Adrenal gland (tissue), 12 donors: Measurements from ENCODE around the gene RFX8. TPM values are rescaled to one million over a fixed set of nuclear protein-coding genes. Genes with fewer than 3 reads are reported as not detected.

Experiments
- DNase-seq, 7 donors: peaks; one replicate each; pipeline ENCODE4 v3.0.0-alpha.2; 2019 to 2020
- H3K27ac ChIP-seq, 5 donors: fragments of 200-600 bp; sonication (generic) in 4 of 5; 1 replicate in 3 of 5; 2 replicates in 2 of 5; pipeline versions ENCODE4 v1.5.1 to v1.8.0; 2016 to 2020; ENCODE audit warnings: mild to moderate bottlenecking in 1 of 5
- H3K27me3 ChIP-seq: fragments of 200-600 bp; 2 replicates; pipeline ENCODE4 v1.8.0; 2021
- H3K36me3 ChIP-seq, 2 donors: fragments of 200-600 bp; replicated peaks in 1 of 2; 1 replicate in 1 of 2; 2 replicates in 1 of 2; pipeline versions ENCODE4 v1.5.1 to v1.8.0; 2018 to 2022
- H3K4me1 ChIP-seq, 2 donors: fragments of 200-600 bp; replicated peaks in 1 of 2; 1 replicate in 1 of 2; 2 replicates in 1 of 2; pipeline versions ENCODE4 v1.5.1 to v1.8.0; 2018 to 2021
- H3K4me3 ChIP-seq, 4 donors: fragments of 200-600 bp; sonication (generic) in 3 of 4; one replicate each; pipeline ENCODE4 v1.5.1; 2016 to 2018
- H3K9me3 ChIP-seq, 3 donors: fragments of 200-600 bp; sonication (generic) in 1 of 3; replicated peaks in 1 of 3; 1 replicate in 2 of 3; 2 replicates in 1 of 3; pipeline versions ENCODE4 v1.5.1 to v1.8.0; 2016 to 2021
- POLR2A ChIP-seq, 2 donors: fragments of 450-650 bp; IDR thresholded peaks; one replicate each; pipeline ENCODE4 v1.6.1; 2017; ENCODE audit warnings: antibody characterized with exemption in 2 of 2, mild to moderate bottlenecking in 2 of 2, moderate library complexity in 1 of 2
- WGBS, 4 donors: extraction: QIAGEN DNeasy Blood & Tissue Kit in 2 of 4; methylation state at CpG; one replicate each; pipeline versions ENCODE4 v1.1.5 to v1.1.7; 2013 to 2017; 5-methylcytosine and 5-hydroxymethylcytosine counted together
- intact Hi-C, 2 donors: fragments of 100-400 bp; cut with DNase I; formaldehyde crosslinking; loops; one replicate each; pipeline versions ENCODE4 v1.14.1 to v1.15.0; 2022 to 2023
- polyA plus RNA-seq, 3 donors: library from polyadenylated mRNA; stranded (reverse); fragments of 200-250 nt in 2 of 3; fragments of 350-450 nt in 1 of 3; fragmentation: Illumina TruSeq in 1 of 3; extraction: RNeasy Lipid Tissue Mini Kit (QIAGEN cat#74804) in 1 of 3; gene quantifications; one replicate each; pipeline ENCODE4 v1.2.3, GENCODE V29; 2013 to 2014
- total RNA-seq, 9 donors: library from RNA; depleted of rRNA in 4 of 9; stranded (reverse); fragments of >200 nt in 4 of 9; fragments of 120-200 nt in 1 of 9; fragmentation: NEBNext Ultra II Directional in 1 of 9; extraction: Animal tissue kit (Norgen Biotek cat#: 25700) in 1 of 9; gene quantifications; one replicate each; pipeline versions ENCODE4 v1.1.0 to v1.2.4, GENCODE V29; 2013 to 2023
- TF ChIP-seq, protein P1 (sequence below), 6 experiments: fragments of 450-650 bp in 4 of 6; fragments of 200-600 bp in 2 of 6; sonication (generic) in 1 of 6; IDR thresholded peaks; 1 replicate in 5 of 6; 2 replicates in 1 of 6; pipeline versions ENCODE4 v1.5.1 to v1.8.0; 2016 to 2021; ENCODE audit warnings: antibody characterized with exemption in 6 of 6, mild to moderate bottlenecking in 2 of 6, moderate library complexity in 1 of 6
- donor health status: healthy with polysubstance abuse.
- donor health status: Bipolar disorder and iron deficiency.
- donor health status: DM: yes; HTN: yes; CAD: no.
- donor health status: DM: no; HTN: no; CAD: no.
- donor health status: DM: no; HTN: no; CAD: no.
- donor health status: DM: yes; HTN: yes; CAD: no.

RFX8 gene
- total and polyA plus RNA-seq, 12 donors: 0.14 to 21.8 (median 0.74) TPM; not detected in 4

DNA sequence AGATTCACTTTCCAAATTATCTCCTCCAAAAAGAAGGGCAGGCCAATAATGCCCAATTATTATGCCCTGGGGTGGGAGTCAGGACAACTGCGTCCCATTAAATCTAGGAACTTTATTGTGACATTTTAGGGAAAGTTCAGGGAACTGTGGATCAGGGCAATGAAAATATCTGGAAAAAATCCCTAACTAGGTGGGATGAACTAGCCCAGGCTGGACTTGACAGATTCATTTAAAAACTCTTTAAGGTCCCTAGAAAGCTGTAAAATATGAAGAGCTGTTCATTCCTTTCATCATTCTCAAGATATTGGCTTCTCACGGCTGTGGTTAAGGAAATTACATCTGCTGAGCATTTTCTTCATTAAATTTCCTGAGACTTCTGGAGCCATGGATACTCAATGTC lies 95.8 kb downstream of the RFX8 start:
- WGBS, 4 donors: 88 to 94% (median 91%) methylated on average over 2 of the region's 2 CpGs
- Histone ChIP-seq H3K4me1 (no peaks in the 10 kb centered on the region), H3K27ac (no peak overlapping the region), H3K36me3 (no peaks in the 10 kb centered on the region), H3K27me3 (no peaks in the 10 kb centered on the region), H3K4me3 (no peak overlapping the region), H3K9me3 (no peaks in the 10 kb centered on the region)
- no peak for TF ChIP-seq POLR2A (IDR thresholded peaks at IDR 0.05)
- TF ChIP-seq, protein P1, sequence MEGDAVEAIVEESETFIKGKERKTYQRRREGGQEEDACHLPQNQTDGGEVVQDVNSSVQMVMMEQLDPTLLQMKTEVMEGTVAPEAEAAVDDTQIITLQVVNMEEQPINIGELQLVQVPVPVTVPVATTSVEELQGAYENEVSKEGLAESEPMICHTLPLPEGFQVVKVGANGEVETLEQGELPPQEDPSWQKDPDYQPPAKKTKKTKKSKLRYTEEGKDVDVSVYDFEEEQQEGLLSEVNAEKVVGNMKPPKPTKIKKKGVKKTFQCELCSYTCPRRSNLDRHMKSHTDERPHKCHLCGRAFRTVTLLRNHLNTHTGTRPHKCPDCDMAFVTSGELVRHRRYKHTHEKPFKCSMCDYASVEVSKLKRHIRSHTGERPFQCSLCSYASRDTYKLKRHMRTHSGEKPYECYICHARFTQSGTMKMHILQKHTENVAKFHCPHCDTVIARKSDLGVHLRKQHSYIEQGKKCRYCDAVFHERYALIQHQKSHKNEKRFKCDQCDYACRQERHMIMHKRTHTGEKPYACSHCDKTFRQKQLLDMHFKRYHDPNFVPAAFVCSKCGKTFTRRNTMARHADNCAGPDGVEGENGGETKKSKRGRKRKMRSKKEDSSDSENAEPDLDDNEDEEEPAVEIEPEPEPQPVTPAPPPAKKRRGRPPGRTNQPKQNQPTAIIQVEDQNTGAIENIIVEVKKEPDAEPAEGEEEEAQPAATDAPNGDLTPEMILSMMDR (IDR thresholded peaks at IDR 0.05): no peak
- intact Hi-C loops: no loop called here
- no peak for DNase-seq

DNA sequence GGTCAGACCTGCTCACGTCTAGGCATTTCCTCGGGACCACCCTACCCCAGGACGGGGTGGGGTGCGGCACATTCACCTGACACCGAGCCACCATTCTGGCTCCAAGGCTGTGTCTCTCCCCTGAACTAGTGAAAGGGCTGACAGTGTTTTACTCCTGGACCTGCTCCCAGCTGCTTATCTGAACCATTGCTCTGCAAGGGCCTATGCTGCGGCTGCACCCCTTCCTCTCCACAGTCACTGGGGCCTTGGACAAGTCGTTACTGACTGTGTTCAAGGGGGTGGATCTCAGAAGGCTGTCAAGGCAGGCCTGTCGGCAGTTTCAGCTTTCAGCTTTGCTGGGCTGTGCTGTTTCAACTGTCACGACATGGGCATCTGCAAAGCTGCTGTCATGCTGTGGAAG lies 99.3 kb downstream of the RFX8 start:
- Histone ChIP-seq H3K27me3 (no peaks in the 10 kb centered on the region), H3K27ac (no peak overlapping the region), H3K4me1 (no peaks in the 10 kb centered on the region), H3K4me3 (no peak overlapping the region), H3K9me3 (no peaks in the 10 kb centered on the region), H3K36me3 (no peaks in the 10 kb centered on the region)
- intact Hi-C loops: no loop called here
- no peak for DNase-seq
- TF ChIP-seq, protein P1 (IDR thresholded peaks at IDR 0.05): no peak
- no peak for TF ChIP-seq POLR2A (IDR thresholded peaks at IDR 0.05)
- WGBS, 4 donors: 51 to 70% (median 67%) methylated on average over 6 to 9 of the region's 9 CpGs

DNA sequence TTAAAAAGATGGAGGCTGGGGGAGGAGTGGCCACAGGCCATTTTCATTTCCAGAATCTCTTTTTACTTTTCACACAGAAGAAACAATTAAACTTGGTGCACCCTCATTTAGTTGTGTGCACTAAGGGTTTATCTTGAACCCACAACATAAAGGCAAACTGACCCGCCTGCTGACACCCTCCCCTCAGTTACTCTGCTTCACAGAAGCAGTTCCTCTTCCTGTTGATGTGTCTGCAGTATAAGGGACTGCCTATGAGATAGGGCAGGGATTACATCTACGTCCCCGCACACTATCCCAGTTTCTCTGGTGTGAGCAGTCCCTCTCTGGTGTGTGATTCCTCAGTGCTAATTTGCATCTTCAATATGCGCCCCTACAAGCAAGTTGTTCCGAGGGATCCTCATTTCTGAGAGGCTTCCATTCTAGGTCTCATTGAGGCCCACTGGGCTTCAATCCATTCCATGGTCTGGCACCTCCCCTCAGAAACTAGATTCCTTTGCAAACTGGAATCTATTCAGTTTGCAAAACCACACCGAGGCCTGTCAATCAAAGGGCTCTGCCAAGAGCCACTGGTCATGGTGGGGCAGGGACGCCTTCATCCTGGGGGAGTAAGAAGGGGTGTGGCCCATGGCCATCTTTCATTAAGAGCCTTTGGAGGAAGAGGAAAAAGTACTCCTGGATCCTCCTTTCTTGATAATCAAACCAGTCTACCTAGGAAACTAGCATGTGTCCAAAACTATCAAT lies 99.9 kb downstream of the RFX8 start:
- Histone ChIP-seq H3K27me3 (no peaks in the 10 kb centered on the region), H3K36me3 (no peaks in the 10 kb centered on the region), H3K4me3 (no peak overlapping the region), H3K27ac (no peak overlapping the region), H3K9me3 (no peaks in the 10 kb centered on the region), H3K4me1 (no peaks in the 10 kb centered on the region)
- TF ChIP-seq POLR2A (IDR thresholded peaks at IDR 0.05): no peak
- TF ChIP-seq, protein P1 (IDR thresholded peaks at IDR 0.05): no peak
- DNase-seq: no peak
- intact Hi-C loops: no loop called here
- 86 to 94% (median 91%) methylated on average over 7 of the region's 7 CpGs for WGBS, 4 donors

DNA sequence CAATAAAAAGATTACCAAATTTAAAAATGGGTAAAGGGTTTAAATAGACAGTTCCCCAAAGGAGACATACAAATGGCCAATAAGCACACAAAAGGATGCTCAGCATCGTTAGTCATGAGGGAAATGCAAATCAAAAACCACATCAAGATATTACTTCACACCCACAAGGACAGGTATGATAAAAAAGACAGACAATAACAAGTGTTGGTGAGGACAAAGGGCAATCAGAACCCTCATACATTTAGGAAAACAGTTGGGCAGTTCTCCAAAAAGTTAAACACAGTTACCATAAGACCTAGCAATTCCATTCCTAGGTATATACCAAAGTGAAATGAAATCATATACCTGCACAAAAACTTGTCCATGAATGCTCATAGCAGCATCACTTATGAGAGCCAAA lies 102.1 kb downstream of the RFX8 start:
- Histone ChIP-seq H3K36me3 (no peaks in the 10 kb centered on the region), H3K27me3 (no peaks in the 10 kb centered on the region), H3K4me3 (no peak overlapping the region), H3K4me1 (no peaks in the 10 kb centered on the region), H3K27ac (no peak overlapping the region), H3K9me3 (no peaks in the 10 kb centered on the region)
- no peak for DNase-seq
- TF ChIP-seq, protein P1 (IDR thresholded peaks at IDR 0.05): no peak
- no peak for TF ChIP-seq POLR2A (IDR thresholded peaks at IDR 0.05)
- intact Hi-C loops: no loop called here
- 81 to 88% (median 87%) methylated on average over 1 of the region's 1 CpG for WGBS, 4 donors
